ENCODE results near the gene RBP5.

GRCh38 chr12:7155471-7156034 lies 26.9 kb upstream of the RBP5 start:
- TF ChIP-seq CTCF (IDR thresholded peaks at IDR 0.05; ENCODE audit: insufficient read depth, low read length) (no peak), REST (IDR thresholded peaks at IDR 0.05; ENCODE audit: insufficient replicate concordance, low read depth) (no peak), GABPA (IDR thresholded peaks at IDR 0.05; ENCODE audit: low read depth) (no peak), POLR2AphosphoS5 (IDR thresholded peaks at IDR 0.05; ENCODE audit: low read depth) (no peak)

Data from HL-60 (cell line).